Loucy (cell line): ENCODE data around the gene GDPD2.

Experiments used
- H2AFZ ChIP-seq: fragments of 200-600 bp; sonication (generic); 2 replicates; pipeline ENCODE4 v1.6.0; 2016; ENCODE audit warnings: antibody characterized with exemption, mild to moderate bottlenecking, low read length, moderate library complexity
- H3F3A ChIP-seq: fragments of 200-600 bp; 2 replicates; pipeline ENCODE4 v1.6.0; 2016; ENCODE audit warnings: antibody characterized with exemption, low read depth, mild to moderate bottlenecking
- H3K27me3 ChIP-seq: fragments of 200-600 bp; sonication (generic); 2 replicates; pipeline ENCODE4 v1.6.1; 2014; ENCODE audit warnings: low read length, mild to moderate bottlenecking; ENCODE audit not compliant: insufficient read depth, poor library complexity, severe bottlenecking
- H3K36me3 ChIP-seq: fragments of 200-600 bp; sonication (generic); 2 replicates; pipeline ENCODE4 v1.6.1; 2016; ENCODE audit warnings: low read length; ENCODE audit not compliant: insufficient read depth
- H3K4me1 ChIP-seq: fragments of 200-600 bp; sonication (generic); 2 replicates; pipeline ENCODE4 v1.5.1; 2014; ENCODE audit warnings: low read length, mild to moderate bottlenecking; ENCODE audit not compliant: insufficient read depth, poor library complexity, severe bottlenecking
- H3K4me2 ChIP-seq: fragments of 200-600 bp; sonication (generic); 2 replicates; pipeline ENCODE4 v1.6.0; 2014; ENCODE audit warnings: antibody characterized with exemption, low read length, low read depth, mild to moderate bottlenecking; ENCODE audit not compliant: poor library complexity, severe bottlenecking
- H3K4me3 ChIP-seq: fragments of 200-600 bp; sonication (generic); 2 replicates; pipeline ENCODE4 v1.5.1; 2014; ENCODE audit warnings: low read length, mild to moderate bottlenecking, mixed read lengths; ENCODE audit not compliant: poor library complexity, severe bottlenecking
- H3K79me2 ChIP-seq: fragments of 200-600 bp; sonication (generic); 2 replicates; pipeline ENCODE4 v1.6.1; 2014; ENCODE audit warnings: low read length; ENCODE audit not compliant: insufficient read depth
- H3K9ac ChIP-seq: fragments of 200-600 bp; sonication (generic); 2 replicates; pipeline ENCODE4 v1.6.0; 2014; ENCODE audit warnings: mild to moderate bottlenecking, low read depth, low read length, moderate library complexity; ENCODE audit not compliant: poor library complexity, severe bottlenecking
- H3K9me2 ChIP-seq: fragments of 200-600 bp; sonication (generic); replicated peaks from 2 replicates; pipeline ENCODE4 v1.6.1; 2016; ENCODE audit warnings: low read depth, low read length, mixed read lengths
- H3K9me3 ChIP-seq: fragments of 200-600 bp; sonication (generic); 2 replicates; pipeline ENCODE4 v1.6.1; 2014; ENCODE audit warnings: mild to moderate bottlenecking, antibody characterized with exemption, low read length, low read depth; ENCODE audit not compliant: insufficient read depth
- H4K20me1 ChIP-seq: fragments of 200-600 bp; sonication (generic); 2 replicates; pipeline ENCODE4 v1.6.0; 2014; ENCODE audit warnings: antibody characterized with exemption, low read length, mild to moderate bottlenecking; ENCODE audit not compliant: insufficient read depth, poor library complexity, severe bottlenecking
- EZH2phosphoT487 ChIP-seq: fragments of 200-600 bp; IDR thresholded peaks from 2 replicates; pipeline ENCODE4 v1.6.1; 2018; ENCODE audit warnings: antibody characterized with exemption, mild to moderate bottlenecking, moderate library complexity, borderline replicate concordance
- TF ChIP-seq, protein P1 (sequence below): fragments of 200-600 bp; sonication (generic); conservative IDR thresholded peaks from 2 replicates; pipeline ENCODE4 v1.5.1; 2014; ENCODE audit warnings: mild to moderate bottlenecking, antibody characterized with exemption, low read length

Gene GDPD2

DNA sequence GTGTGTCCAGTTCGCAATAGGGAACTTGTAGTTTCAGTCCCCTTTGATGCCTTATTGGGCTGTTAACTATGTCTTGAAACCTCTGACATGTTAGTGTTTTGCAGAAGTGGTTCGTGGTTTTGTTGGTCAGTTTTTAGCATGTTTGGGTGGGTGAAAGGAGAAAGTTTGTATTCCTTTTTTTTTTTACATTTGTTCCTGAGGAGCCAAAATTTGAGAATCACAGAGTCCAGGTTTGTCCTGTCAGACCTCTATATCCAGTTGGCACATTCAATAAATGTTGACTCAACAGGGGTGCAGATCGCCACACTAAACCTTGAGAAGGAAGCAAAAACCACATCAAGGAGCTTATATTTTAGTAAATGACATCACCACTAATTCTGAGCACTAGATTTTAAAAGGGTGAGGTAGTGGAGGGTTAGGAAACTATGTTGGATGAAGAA, 47.8 kb downstream of the GDPD2 start:
- peaks cover 9% of the 10 kb centered on the region for H3K4me1 ChIP-seq
- H3K9me2 ChIP-seq, result no peaks in the 10 kb centered on the region
- H2AFZ ChIP-seq, result no peak overlapping the region
- H3K27me3 ChIP-seq, result no peaks in the 10 kb centered on the region
- H3K79me2 ChIP-seq, result peaks cover 17% of the 10 kb centered on the region; the same call in 1 of the 2 replicates
- H3K36me3 ChIP-seq, result no peaks in the 10 kb centered on the region
- peak overlapping the region; percentile 17 for H3K4me3 ChIP-seq
- H4K20me1 ChIP-seq, result peaks cover 6% of the 10 kb centered on the region
- H3K9ac ChIP-seq, result no peak overlapping the region
- H3K4me2 ChIP-seq, result peak overlapping the region; percentile 40
- TF ChIP-seq, protein P1, sequence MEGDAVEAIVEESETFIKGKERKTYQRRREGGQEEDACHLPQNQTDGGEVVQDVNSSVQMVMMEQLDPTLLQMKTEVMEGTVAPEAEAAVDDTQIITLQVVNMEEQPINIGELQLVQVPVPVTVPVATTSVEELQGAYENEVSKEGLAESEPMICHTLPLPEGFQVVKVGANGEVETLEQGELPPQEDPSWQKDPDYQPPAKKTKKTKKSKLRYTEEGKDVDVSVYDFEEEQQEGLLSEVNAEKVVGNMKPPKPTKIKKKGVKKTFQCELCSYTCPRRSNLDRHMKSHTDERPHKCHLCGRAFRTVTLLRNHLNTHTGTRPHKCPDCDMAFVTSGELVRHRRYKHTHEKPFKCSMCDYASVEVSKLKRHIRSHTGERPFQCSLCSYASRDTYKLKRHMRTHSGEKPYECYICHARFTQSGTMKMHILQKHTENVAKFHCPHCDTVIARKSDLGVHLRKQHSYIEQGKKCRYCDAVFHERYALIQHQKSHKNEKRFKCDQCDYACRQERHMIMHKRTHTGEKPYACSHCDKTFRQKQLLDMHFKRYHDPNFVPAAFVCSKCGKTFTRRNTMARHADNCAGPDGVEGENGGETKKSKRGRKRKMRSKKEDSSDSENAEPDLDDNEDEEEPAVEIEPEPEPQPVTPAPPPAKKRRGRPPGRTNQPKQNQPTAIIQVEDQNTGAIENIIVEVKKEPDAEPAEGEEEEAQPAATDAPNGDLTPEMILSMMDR, result no peak
- no peak for TF ChIP-seq EZH2phosphoT487
- no peaks in the 10 kb centered on the region for H3F3A ChIP-seq
- H3K9me3 ChIP-seq, result no peaks in the 10 kb centered on the region

DNA sequence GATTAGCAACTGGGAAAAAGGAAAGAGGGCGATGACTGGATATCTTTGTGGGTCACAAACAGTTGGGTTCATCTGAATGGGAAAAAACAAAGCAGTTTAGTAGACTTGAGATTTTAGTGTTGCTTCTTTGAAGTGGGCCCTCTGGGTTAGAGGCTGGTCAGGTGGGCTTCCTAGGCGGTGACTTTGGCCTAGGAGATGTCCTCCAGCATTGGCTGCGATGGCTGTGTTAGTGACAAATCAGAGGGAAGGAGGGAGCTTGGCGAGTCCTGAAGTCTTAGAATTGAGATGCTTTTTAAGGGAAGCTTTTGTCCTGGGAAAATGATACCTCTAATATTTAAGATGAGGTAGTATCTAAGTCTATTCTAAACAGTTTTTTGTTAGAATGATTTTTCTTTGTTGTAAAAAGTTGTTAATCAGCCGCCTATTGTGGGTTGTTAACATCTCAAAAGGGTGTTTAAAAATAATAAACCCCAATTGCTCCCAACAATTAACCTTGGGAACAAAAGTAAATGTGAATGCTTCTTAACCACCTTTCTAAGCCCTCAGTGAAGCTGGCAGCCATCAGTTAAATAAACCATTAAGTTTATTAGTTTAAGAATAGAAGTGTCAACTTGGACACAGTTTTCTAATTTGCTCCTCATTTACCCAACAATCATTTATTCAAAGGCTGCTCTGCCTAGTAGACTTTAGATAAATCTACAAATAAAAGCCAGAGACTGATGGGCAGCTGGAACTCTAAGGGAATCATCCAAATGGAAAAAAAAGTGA, 53.2 kb downstream of the GDPD2 start:
- Histone ChIP-seq H3K4me3 (no peak overlapping the region), H4K20me1 (no peaks in the 10 kb centered on the region), H2AFZ (no peak overlapping the region), H3K9me3 (no peaks in the 10 kb centered on the region), H3K79me2 (peaks cover 25% of the 10 kb centered on the region; the same call in 1 of the 2 replicates), H3K4me1 (peaks cover 24% of the 10 kb centered on the region), H3F3A (no peaks in the 10 kb centered on the region), H3K36me3 (peaks cover under 1% of the 10 kb centered on the region; the same call in 1 of the 2 replicates), H3K27me3 (no peaks in the 10 kb centered on the region), H3K9me2 (no peaks in the 10 kb centered on the region), H3K9ac (no peak overlapping the region), H3K4me2 (peak overlapping the region; percentile 49)
- TF ChIP-seq, protein P1, result no peak
- no peak for TF ChIP-seq EZH2phosphoT487

DNA sequence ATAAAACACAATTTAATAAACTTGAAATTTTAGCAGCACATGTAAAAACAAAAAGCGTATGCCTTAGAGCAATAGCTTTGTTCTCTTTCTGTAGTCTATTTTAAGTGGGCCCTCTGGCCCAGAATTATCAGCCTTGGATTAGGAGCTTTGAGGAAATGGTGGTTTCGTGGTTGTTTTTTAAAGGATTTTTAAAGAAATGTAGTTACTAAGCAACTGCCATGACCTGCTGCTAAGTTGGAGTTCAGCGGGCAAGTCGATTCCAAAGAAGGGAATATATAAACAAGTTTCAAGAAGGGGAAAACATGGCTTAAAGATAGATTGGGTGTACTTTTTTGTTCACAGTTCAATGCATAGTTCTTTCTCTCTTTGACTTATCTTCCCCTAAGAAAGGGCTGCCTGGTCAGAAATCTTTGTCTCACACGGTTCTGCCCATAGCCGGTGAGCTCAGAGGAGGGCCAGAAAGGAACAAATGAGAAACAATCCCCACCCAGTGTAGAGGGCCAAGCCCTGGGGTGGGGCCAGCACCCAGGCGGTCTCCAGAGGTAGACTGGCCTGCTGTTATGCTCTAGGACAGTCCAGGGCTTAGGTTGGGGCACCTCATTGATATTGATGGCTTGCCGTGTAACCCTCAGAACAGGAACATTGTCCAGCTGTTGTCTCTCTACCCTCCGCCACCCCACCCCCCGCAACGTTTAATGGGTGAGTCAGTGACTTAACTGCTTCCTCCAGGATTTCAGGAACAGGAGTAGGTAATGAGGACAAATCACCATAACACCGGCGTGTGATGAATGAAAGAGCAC, 54.0 kb downstream of the GDPD2 start:
- no peaks in the 10 kb centered on the region for H4K20me1 ChIP-seq
- no peaks in the 10 kb centered on the region for H3F3A ChIP-seq
- peaks cover 8% of the 10 kb centered on the region; the same call in 1 of the 2 replicates for H3K36me3 ChIP-seq
- H3K79me2 ChIP-seq, result peaks cover 18% of the 10 kb centered on the region; the same call in 1 of the 2 replicates
- TF ChIP-seq EZH2phosphoT487, result no peak
- TF ChIP-seq, protein P1, result no peak
- no peaks in the 10 kb centered on the region for H3K9me2 ChIP-seq
- H3K4me2 ChIP-seq, result peak overlapping the region; percentile 49
- H3K4me1 ChIP-seq, result peaks cover 24% of the 10 kb centered on the region
- H3K4me3 ChIP-seq, result no peak overlapping the region
- H3K9ac ChIP-seq, result no peak overlapping the region
- H3K27me3 ChIP-seq, result no peaks in the 10 kb centered on the region
- H2AFZ ChIP-seq, result no peak overlapping the region
- H3K9me3 ChIP-seq, result no peaks in the 10 kb centered on the region
